Ectodermal cell (in vitro differentiated cells): ENCODE measurements around the gene LYRM2.

Experiments used
- H3K27ac ChIP-seq: 2 replicates; pipeline ENCODE4 v1.7.0; 2013; ENCODE audit warnings: mild to moderate bottlenecking, low read depth, low read length; ENCODE audit not compliant: insufficient read depth, poor library complexity, severe bottlenecking
- H3K27me3 ChIP-seq: 2 replicates; pipeline ENCODE4 v1.7.0; 2013; ENCODE audit warnings: mild to moderate bottlenecking, low read length; ENCODE audit not compliant: insufficient read depth, control insufficient read depth, poor library complexity, severe bottlenecking
- H3K36me3 ChIP-seq: one replicate; pipeline ENCODE4 v1.7.0; 2013; ENCODE audit warnings: low read length; ENCODE audit not compliant: control insufficient read depth, insufficient read depth
- H3K4me1 ChIP-seq: one replicate; pipeline ENCODE4 v1.7.0; 2013; ENCODE audit warnings: low read length; ENCODE audit not compliant: control insufficient read depth, insufficient read depth
- H3K4me3 ChIP-seq: 2 replicates; pipeline ENCODE4 v1.7.0; 2013; ENCODE audit warnings: low read depth, low read length, control low read depth; ENCODE audit not compliant: insufficient read depth
- H3K9me3 ChIP-seq: 2 replicates; pipeline ENCODE4 v1.7.0; 2013; ENCODE audit warnings: mild to moderate bottlenecking, low read length, moderate library complexity; ENCODE audit not compliant: control insufficient read depth
- WGBS, 2 experiments: methylation state at CpG; one replicate each; pipeline ENCODE4 v1.1.7; 2013; ENCODE audit warnings: missing lambda C conversion rate in 2 of 2; 5-methylcytosine and 5-hydroxymethylcytosine counted together

LYRM2 gene

GRCh38 chr6:89619567-89619966, 19.0 kb downstream of the LYRM2 start:
- Histone ChIP-seq H3K27me3 (no peaks in the 10 kb centered on the region), H3K27ac (no peak overlapping the region), H3K36me3 (peaks cover 9% of the 10 kb centered on the region), H3K9me3 (no peaks in the 10 kb centered on the region), H3K4me1 (no peaks in the 10 kb centered on the region), H3K4me3 (no peak overlapping the region)
- WGBS, 2 experiments, result 95 to 97% methylated on average over 6 of the region's 6 CpGs

DNA sequence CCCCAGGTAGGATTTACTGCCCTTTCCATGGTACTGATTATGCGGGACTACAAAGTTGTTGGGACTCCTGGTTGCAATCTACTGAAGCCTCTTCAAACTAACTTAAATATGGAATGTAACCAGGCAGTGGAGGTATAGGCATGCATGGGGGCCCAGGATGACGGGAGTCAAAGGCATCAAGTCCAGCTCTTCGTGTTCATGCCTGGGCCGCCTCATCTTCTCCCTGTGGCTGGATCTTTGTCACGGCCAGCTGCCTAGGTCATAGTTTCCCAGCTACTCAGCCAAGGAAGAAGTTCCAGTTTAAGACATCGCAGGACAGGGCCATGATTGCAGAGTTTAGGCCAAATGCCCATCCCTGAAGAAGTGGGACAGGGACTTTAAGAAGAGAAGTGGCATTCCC, 20.5 kb downstream of the LYRM2 start:
- Histone ChIP-seq H3K4me1 (no peaks in the 10 kb centered on the region), H3K27me3 (no peaks in the 10 kb centered on the region), H3K27ac (no peak overlapping the region), H3K9me3 (no peaks in the 10 kb centered on the region), H3K36me3 (no peaks in the 10 kb centered on the region), H3K4me3 (no peak overlapping the region)
- 96% methylated on average over 6 of the region's 6 CpGs for WGBS, 2 experiments

GRCh38 chr6:89616531-89616930, 22.0 kb downstream of the LYRM2 start:
- no peaks in the 10 kb centered on the region for H3K4me1 ChIP-seq
- no peak overlapping the region for H3K4me3 ChIP-seq
- H3K36me3 ChIP-seq, result no peaks in the 10 kb centered on the region
- no peak overlapping the region for H3K27ac ChIP-seq
- no peaks in the 10 kb centered on the region for H3K27me3 ChIP-seq
- WGBS, 2 experiments, result 96% methylated on average over 5 of the region's 5 CpGs
- H3K9me3 ChIP-seq, result no peaks in the 10 kb centered on the region

DNA sequence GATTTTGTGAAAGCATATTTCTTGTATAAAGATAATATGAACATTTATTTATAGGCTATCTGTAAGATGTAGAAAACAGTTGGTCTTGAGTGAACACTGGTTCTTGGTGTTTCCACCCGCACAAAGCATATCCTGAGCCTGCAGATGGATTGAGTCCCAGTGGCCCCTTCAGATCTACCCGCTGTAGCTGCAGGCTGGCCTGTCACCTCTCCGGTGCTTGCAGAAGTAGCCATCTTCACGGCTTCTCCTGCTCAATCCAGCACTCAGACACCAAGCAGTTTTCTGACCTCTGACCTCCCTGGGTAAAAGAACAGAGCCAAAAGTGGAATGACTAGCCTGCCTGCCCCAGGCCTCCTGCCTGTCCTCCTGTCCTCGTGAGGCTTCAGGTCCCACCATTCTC, 22.7 kb downstream of the LYRM2 start:
- H3K4me3 ChIP-seq, result no peak overlapping the region
- H3K9me3 ChIP-seq, result no peaks in the 10 kb centered on the region
- 93 to 94% methylated on average over 5 of the region's 5 CpGs for WGBS, 2 experiments
- no peaks in the 10 kb centered on the region for H3K27me3 ChIP-seq
- no peaks in the 10 kb centered on the region for H3K36me3 ChIP-seq
- H3K27ac ChIP-seq, result no peak overlapping the region
- no peaks in the 10 kb centered on the region for H3K4me1 ChIP-seq

GRCh38 chr6:89613790-89614189, 24.8 kb downstream of the LYRM2 start:
- 94 to 95% methylated on average over 5 of the region's 5 CpGs for WGBS, 2 experiments
- Histone ChIP-seq H3K9me3 (no peaks in the 10 kb centered on the region), H3K27ac (no peak overlapping the region), H3K36me3 (no peaks in the 10 kb centered on the region), H3K4me3 (no peak overlapping the region), H3K4me1 (no peaks in the 10 kb centered on the region), H3K27me3 (no peaks in the 10 kb centered on the region)

- Histone ChIP-seq H3K9me3 (no peaks in the 10 kb centered on the region), H3K27me3 (no peaks in the 10 kb centered on the region), H3K27ac (no peak overlapping the region), H3K4me1 (no peaks in the 10 kb centered on the region), H3K36me3 (no peaks in the 10 kb centered on the region), H3K4me3 (no peak overlapping the region)
- 86% methylated on average over 12 of the region's 12 CpGs for WGBS, 2 experiments
Observed at GRCh38 chr6:89612121-89612520, 26.4 kb downstream of the LYRM2 start.

GRCh38 chr6:89611666-89612065, 26.9 kb downstream of the LYRM2 start:
- H3K36me3 ChIP-seq, result no peaks in the 10 kb centered on the region
- no peaks in the 10 kb centered on the region for H3K27me3 ChIP-seq
- no peak overlapping the region for H3K27ac ChIP-seq
- H3K9me3 ChIP-seq, result no peaks in the 10 kb centered on the region
- no peaks in the 10 kb centered on the region for H3K4me1 ChIP-seq
- H3K4me3 ChIP-seq, result no peak overlapping the region

DNA sequence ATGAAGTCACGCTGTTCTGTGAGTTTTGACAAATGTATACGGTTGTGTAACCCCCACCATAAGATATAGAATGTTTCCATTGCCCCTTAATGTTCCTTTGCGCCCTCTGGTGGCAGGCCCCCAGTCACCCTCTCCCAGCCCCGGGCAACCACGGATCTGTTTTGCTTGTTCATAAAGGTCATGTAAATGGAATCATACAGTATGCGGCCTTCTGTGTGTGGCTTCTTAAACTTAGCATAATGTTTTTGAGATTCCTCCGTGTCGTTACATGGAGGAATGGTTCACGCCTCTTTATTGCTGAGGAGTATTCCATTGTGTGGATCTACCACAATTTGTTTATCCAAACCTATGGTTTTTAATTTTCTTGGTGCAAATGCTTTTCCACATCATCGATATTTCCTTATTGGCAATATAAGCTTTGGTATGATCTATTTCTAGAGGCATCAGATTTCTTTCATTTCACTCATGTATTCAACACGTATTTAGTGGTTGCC, 28.4 kb downstream of the LYRM2 start:
- 63 to 69% methylated on average over 9 to 11 of the region's 11 CpGs for whole genome bisulfite sequencing, 2 experiments
- no peak overlapping the region for H3K27ac ChIP-seq
- no peaks in the 10 kb centered on the region for H3K9me3 ChIP-seq
- no peaks in the 10 kb centered on the region for H3K36me3 ChIP-seq
- H3K27me3 ChIP-seq, result no peaks in the 10 kb centered on the region
- H3K4me1 ChIP-seq, result no peaks in the 10 kb centered on the region
- H3K4me3 ChIP-seq, result no peak overlapping the region

- H3K27ac ChIP-seq, result no peak overlapping the region
- H3K36me3 ChIP-seq, result no peaks in the 10 kb centered on the region
- no peaks in the 10 kb centered on the region for H3K9me3 ChIP-seq
- H3K4me3 ChIP-seq, result no peak overlapping the region
- no peaks in the 10 kb centered on the region for H3K27me3 ChIP-seq
- WGBS, 2 experiments, result 95 to 96% methylated on average over 5 of the region's 5 CpGs
- H3K4me1 ChIP-seq, result no peaks in the 10 kb centered on the region
Observed at GRCh38 chr6:89605861-89606260, 32.7 kb downstream of the LYRM2 start.

GRCh38 chr6:89604653-89605052, 33.9 kb downstream of the LYRM2 start:
- H3K36me3 ChIP-seq, result no peaks in the 10 kb centered on the region

DNA sequence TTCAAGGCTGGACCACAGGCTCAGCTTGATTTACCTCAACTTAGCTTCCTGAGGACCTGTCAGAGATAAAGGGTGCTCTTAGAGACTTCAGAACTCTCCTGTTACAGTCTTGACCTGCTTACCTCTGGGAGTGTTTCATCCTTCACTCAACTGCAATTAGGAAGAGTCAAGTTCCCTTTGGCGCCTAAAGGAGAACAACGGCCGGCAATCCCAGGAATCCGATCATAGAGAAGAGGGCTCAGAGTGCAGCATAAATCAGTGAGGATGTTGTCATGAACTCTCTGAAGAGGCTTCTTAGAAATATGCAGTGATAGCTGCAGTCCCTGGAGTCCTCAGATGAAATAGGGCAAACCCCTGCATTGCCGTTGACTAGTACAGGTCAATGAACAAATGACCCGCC, 36.4 kb downstream of the LYRM2 start:
- Histone ChIP-seq H3K27me3 (no peaks in the 10 kb centered on the region), H3K27ac (no peak overlapping the region), H3K36me3 (no peaks in the 10 kb centered on the region), H3K4me3 (no peak overlapping the region), H3K9me3 (no peaks in the 10 kb centered on the region), H3K4me1 (no peaks in the 10 kb centered on the region)
- 95 to 96% methylated on average over 6 of the region's 6 CpGs for WGBS, 2 experiments

More at GRCh38 chr6:89604653-89605052, 33.9 kb downstream of the LYRM2 start:
- no peaks in the 10 kb centered on the region for H3K4me1 ChIP-seq
- H3K4me3 ChIP-seq, result no peak overlapping the region
- H3K27ac ChIP-seq, result no peak overlapping the region
- 72 to 77% methylated on average over 4 to 5 of the region's 5 CpGs for WGBS, 2 experiments
- H3K9me3 ChIP-seq, result no peaks in the 10 kb centered on the region
- H3K27me3 ChIP-seq, result no peaks in the 10 kb centered on the region
